Activated CD4-positive, alpha-beta T cell treated with anti-CD3 and anti-CD28 coated beads for 36 hours (primary cell): Measurements from ENCODE around the gene ANHX. TPM values are rescaled to one million over a fixed set of nuclear protein-coding genes. Genes with fewer than 3 reads are reported as not detected.
"Not testable (repeated sequence)": the region's sequence is repeated elsewhere in the genome, so short reads cannot be mapped to it uniquely, and the experiment has no call there.

ENCODE experiments used
- ATAC-seq: fragments of 200-7000 bp; cut with Tn5 transposase; one replicate; pipeline ENCODE4 v1.10.0; 2021; ENCODE audit warnings: mild to moderate bottlenecking, moderate library complexity
- CTCF ChIA-PET: fragments of 350-600 bp; sonication (Branson Sonifier 250); formaldehyde crosslinking; loops from one replicate; lab custom pipeline; 2021; ENCODE audit warnings: antibody characterized with exemption; lab: Charles Lee
- POLR2A ChIA-PET: fragments of 350-600 bp; sonication (Branson Sonifier 250); formaldehyde crosslinking; loops from one replicate; lab custom pipeline; 2021; ENCODE audit warnings: antibody characterized with exemption, inconsistent platforms; lab: Charles Lee
- DNase-seq: peaks from one replicate; pipeline ENCODE4 v3.0.0-alpha.2; 2020
- H3K27ac Mint-ChIP-seq: one replicate; pipeline ENCODE4 v1.8.0; 2021; ENCODE audit warnings: mixed read lengths
- H3K27me3 Mint-ChIP-seq: one replicate; pipeline ENCODE4 v1.8.0; 2021; ENCODE audit warnings: mixed read lengths
- H3K36me3 Mint-ChIP-seq: one replicate; pipeline ENCODE4 v1.8.0; 2021; ENCODE audit warnings: low read depth, mixed read lengths
- H3K4me1 Mint-ChIP-seq: one replicate; pipeline ENCODE4 v1.8.0; 2021; ENCODE audit warnings: mixed read lengths
- H3K4me3 Mint-ChIP-seq: one replicate; pipeline ENCODE4 v1.8.0; 2021; ENCODE audit warnings: mild to moderate bottlenecking, moderate library complexity, mixed read lengths
- H3K9me3 Mint-ChIP-seq: one replicate; pipeline ENCODE4 v1.8.0; 2021; ENCODE audit warnings: low read depth, mixed read lengths
- intact Hi-C, 2 experiments: fragments of 100-400 bp; cut with DNase I in 1 of 2; cut with micrococcal nuclease in 1 of 2; formaldehyde crosslinking; loops; one replicate each; pipeline versions ENCODE4 v1.14.2 to v1.15.1; 2022 to 2024; cut with DNase I, micrococcal nuclease
- total RNA-seq, 2 experiments: library from RNA; stranded (reverse); gene quantifications; one replicate each; pipeline ENCODE4 v1.2.3, GENCODE V29; 2021

ANHX gene
- total RNA-seq, result not detected

DNA sequence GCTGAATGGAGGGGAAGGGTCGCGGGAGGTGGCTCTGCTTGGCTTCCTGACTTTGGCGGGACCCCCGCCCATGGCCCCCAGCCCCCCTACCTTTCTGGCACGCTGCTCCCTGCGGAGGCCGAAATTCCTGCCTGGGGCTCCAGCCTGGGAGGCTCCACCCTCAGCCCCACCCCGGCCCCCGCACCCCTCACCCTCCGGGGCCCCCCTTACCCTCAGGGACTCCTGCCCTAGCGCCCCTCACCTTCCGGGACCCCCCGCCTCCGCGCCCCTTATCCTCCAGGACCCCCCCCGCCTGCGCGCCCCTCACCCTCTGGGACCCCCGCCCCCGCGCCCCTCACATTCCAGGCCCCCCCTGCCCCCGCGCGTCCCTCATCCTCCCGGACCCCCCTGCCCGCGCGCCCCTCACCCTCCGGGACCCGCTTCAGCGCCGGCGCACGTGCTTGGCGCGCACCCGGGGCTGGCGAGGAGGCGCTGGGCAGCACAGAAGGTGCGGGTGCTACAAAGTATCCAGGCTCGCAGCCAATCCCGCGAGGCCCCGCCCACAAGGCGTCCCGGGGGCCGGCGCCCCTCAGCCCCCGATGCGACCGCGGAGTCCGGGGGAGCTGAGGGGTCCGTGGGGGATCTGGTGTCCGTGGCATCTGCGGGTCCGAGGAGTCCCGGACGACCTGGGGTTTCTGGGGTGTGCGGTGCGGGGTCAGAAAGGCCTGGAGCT is at the start of gene ANHX:
ANHX (minus strand) TSS at position 477 of the 712 bp plus-strand sequence. CDS start 1,521 bp downstream, outside the sequence.
- ChIA-PET POLR2A (no interaction called here), CTCF (no interaction called here)
- H3K4me1 Mint-ChIP-seq, result no peaks in the 10 kb centered on the region
- peaks cover 15% of the 10 kb centered on the region for H3K9me3 Mint-ChIP-seq
- ATAC-seq (no peak), DNase-seq (no peak)
- no peaks in the 10 kb centered on the region for H3K36me3 Mint-ChIP-seq
- intact Hi-C loops, result no loop called here
- H3K27me3 Mint-ChIP-seq, result no peaks in the 10 kb centered on the region
- no peak within 1 kb of the TSS for H3K27ac Mint-ChIP-seq
- H3K4me3 Mint-ChIP-seq, result no peak within 1 kb of the TSS

DNA sequence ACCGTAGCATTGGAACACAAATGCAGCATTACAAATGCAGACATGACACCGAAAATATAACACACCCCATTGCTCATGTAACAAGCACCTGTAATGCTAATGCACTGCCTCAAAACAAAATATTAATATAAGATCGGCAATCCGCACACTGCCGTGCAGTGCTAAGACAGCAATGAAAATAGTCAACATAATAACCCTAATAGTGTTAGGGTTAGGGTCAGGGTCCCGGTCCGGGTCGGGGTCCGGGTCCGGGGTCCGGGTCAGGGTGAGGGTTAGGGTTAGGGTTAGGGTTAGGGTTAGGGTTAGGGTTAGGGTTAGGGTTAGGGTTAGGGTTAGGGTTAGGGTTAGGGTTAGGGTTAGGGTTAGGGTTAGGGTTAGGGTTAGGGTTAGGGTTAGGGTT is 29.0 kb upstream of the ANHX start:
- intact Hi-C loops, H3K27me3 Mint-ChIP-seq, POLR2A ChIA-PET, DNase-seq, ATAC-seq, H3K4me3 Mint-ChIP-seq, H3K9me3 Mint-ChIP-seq, CTCF ChIA-PET, H3K4me1 Mint-ChIP-seq, H3K27ac Mint-ChIP-seq, H3K36me3 Mint-ChIP-seq: not testable (repeated sequence)

DNA sequence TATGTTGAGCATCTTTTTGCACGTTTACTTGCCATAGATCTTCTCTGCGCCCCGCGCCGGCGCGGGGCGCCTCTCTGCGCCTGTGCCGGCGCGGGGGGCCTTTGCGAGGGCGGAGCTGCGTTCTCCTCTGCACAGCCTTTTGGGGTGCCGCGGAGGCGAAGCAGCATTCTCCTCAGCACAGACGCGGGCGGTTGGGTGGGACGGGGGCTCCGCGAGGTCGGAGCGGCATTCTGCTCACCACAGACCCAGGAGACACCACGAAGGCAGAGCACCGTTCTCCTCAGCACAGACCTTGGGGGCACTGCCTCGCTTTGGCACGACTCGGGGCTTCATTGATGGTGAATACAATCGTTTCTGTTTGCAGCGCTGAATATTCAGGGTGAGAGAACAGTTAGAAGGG is 28.5 kb upstream of the ANHX start:
- Mint-ChIP-seq H3K27ac (no peak overlapping the region), H3K9me3 (peaks cover 3% of the 10 kb centered on the region), H3K4me3 (no peak overlapping the region), H3K36me3 (no peaks in the 10 kb centered on the region), H3K4me1 (no peaks in the 10 kb centered on the region), H3K27me3 (no peaks in the 10 kb centered on the region)
- intact Hi-C loops, result no loop called here
- ChIA-PET POLR2A (no interaction called here), CTCF (no interaction called here)
- DNase-seq (no peak), ATAC-seq (no peak)

DNA sequence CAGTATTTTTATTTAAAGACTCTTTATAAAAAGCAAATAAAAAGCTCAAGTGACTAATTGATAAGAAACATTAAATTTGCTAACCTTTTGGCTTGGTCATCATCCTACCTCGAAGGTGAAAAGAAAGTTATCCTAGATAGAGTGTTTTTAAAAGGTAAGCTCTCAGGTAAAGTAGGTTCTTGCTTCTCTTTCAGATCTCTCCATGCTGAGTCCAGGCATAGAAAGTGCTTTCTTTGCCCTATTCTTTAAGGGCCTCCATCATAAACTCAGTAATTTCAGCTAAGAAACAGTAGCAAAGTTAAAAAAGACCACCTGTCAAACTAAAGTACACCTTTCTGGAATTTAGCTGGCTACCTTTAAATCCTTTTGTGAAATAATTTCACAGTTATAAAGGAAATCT is 20.6 kb upstream of the ANHX start:
- no peak overlapping the region for H3K4me3 Mint-ChIP-seq
- peaks cover 2% of the 10 kb centered on the region for H3K36me3 Mint-ChIP-seq
- intact Hi-C loops, result no loop called here
- H3K27ac Mint-ChIP-seq, result no peak overlapping the region
- ChIA-PET POLR2A (no interaction called here), CTCF (no interaction called here)
- DNase-seq, result no peak
- no peaks in the 10 kb centered on the region for H3K4me1 Mint-ChIP-seq
- ATAC-seq, result no peak
- H3K9me3 Mint-ChIP-seq, result peaks cover 19% of the 10 kb centered on the region
- peaks cover 3% of the 10 kb centered on the region for H3K27me3 Mint-ChIP-seq

DNA sequence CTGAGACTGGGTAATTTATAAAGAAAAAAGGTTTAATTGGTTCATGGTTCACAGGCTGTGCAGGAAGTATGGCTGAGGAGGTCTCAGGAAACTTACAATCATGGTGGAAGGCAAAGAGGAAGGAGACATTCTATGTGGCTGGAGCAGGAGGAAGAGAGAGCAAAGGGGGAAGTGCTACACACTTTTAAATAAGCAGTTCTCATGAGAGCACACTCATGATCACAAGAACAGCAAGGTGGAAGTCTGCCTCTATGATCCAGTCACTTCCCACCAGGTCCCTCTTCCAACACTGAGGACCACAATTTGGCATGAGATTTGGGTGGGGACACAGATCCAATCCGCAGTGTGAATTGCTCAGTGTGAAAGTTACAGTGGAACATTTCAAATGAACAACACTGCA is 20.2 kb upstream of the ANHX start:
- H3K27ac Mint-ChIP-seq, POLR2A ChIA-PET, H3K4me3 Mint-ChIP-seq, H3K36me3 Mint-ChIP-seq, H3K4me1 Mint-ChIP-seq, intact Hi-C loops, ATAC-seq, DNase-seq, CTCF ChIA-PET, H3K27me3 Mint-ChIP-seq: not testable (repeated sequence)
- H3K9me3 Mint-ChIP-seq, result peaks cover 19% of the 10 kb centered on the region

DNA sequence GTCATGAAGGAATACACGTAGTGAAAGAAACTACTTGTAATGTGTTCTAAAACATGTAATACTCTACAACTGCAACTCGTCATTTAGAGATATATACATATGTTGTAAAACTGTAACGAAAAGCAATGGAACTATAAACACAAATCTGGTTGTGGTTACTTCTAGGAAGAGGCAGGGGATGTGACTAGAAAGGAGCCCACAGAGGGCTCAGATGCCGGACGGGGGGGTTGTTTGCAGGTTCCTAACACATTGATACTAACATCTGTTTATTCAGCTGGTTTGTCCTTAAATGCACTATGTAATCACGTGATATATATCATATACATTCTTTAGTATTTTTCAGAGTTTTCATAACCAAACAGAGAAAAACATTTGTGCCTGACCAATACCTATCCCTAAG is 16.1 kb upstream of the ANHX start:
- Mint-ChIP-seq H3K36me3 (peaks cover 2% of the 10 kb centered on the region), H3K27me3 (peaks cover 3% of the 10 kb centered on the region), H3K9me3 (peaks cover 23% of the 10 kb centered on the region), H3K27ac (no peak overlapping the region), H3K4me1 (no peaks in the 10 kb centered on the region), H3K4me3 (no peak overlapping the region)
- DNase-seq (no peak), ATAC-seq (no peak)
- intact Hi-C loops, result no loop called here
- CTCF ChIA-PET, result interaction anchor here (0.6 kb wide), 2 partner anchors 138 to 214 kb away, joined by 3 read pairs; no protein-coding TSS in a partner anchor
- POLR2A ChIA-PET, result no interaction called here

DNA sequence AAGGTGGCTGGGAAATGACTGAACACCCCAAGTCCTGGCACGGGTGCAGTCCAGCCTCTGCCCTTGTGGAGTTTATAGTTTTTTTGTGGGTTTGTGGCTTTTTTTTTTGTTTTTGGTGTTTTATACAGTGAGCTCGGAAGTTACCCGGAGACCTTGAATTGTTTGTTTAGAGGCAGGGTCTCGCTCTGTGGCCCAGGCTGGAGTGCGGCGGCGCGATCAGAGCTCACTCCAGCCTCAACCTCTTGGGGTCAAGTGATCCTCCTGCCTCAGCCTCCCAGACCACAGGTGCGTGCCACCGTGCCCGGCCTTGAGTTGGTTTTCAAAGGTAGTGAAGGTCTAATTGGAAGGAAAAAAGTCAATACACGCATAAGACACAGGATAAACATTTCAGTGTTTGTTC is 879 bp upstream of the ANHX start:
- no peak for DNase-seq
- CTCF ChIA-PET, result no interaction called here

DNA sequence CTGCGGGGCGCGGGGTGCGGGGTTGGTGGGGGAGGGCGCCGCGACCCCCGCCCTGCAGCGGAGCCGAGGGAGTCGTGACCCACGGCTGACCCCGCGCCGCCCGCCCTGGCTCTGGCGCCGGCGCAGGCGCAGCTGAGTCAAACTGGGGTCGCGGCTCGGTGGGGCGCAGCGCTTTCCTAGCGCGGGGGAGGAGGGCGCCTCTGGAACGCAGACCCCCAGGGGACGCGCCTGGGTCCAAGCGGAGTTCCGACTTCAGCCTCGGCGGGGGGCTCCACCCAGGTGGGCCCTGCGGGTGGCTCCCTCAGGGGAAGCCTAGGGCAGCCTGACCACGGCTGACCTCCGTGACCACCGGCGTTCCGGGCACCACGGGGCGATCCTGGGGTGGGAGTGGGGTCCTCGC is 467 bp upstream of the ANHX start:
- no peaks in the 10 kb centered on the region for H3K36me3 Mint-ChIP-seq
- H3K27ac Mint-ChIP-seq, result no peak overlapping the region
- ATAC-seq (no peak), DNase-seq (no peak)
- intact Hi-C loops, result no loop called here
- H3K27me3 Mint-ChIP-seq, result peaks cover under 1% of the 10 kb centered on the region
- peaks cover 17% of the 10 kb centered on the region for H3K9me3 Mint-ChIP-seq
- no peak overlapping the region for H3K4me3 Mint-ChIP-seq
- H3K4me1 Mint-ChIP-seq, result no peaks in the 10 kb centered on the region
- ChIA-PET CTCF (no interaction called here), POLR2A (no interaction called here)

More for the DNA sequence above, 879 bp upstream of the ANHX start:
- H3K4me3 Mint-ChIP-seq, result no peak overlapping the region
- H3K27me3 Mint-ChIP-seq, result peaks cover 5% of the 10 kb centered on the region
- POLR2A ChIA-PET, result no interaction called here
- no peaks in the 10 kb centered on the region for H3K4me1 Mint-ChIP-seq
- no peaks in the 10 kb centered on the region for H3K36me3 Mint-ChIP-seq
- ATAC-seq, result no peak
- no peak overlapping the region for H3K27ac Mint-ChIP-seq
- intact Hi-C loops, result no loop called here
- peaks cover 20% of the 10 kb centered on the region for H3K9me3 Mint-ChIP-seq

DNA sequence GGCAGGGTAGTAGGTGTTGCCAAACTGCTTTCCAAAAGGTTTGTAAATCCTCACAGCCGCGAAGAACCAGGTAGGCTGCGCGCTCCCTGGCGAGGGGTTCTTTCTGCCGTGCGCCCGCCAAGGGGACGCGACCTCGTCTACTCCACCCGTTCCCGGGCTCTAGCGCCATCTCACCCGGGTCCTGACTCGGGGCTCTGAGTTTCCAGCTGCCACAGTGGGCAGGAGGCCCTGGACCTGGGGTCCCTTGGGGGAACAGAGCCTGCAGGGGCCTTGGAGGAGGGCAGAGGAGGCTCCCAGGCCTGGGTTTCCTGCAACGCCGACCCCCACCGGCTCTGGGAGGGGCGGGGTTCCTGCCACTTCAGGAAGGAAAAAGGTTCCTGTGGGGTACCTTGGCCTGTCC is 706 bp downstream of the ANHX start:
- H3K4me3 Mint-ChIP-seq, result no peak overlapping the region
- no peak for ATAC-seq
- H3K4me1 Mint-ChIP-seq, result no peaks in the 10 kb centered on the region
- ChIA-PET CTCF (no interaction called here), POLR2A (no interaction called here)
- H3K27ac Mint-ChIP-seq, result no peak overlapping the region
- no peaks in the 10 kb centered on the region for H3K36me3 Mint-ChIP-seq
- intact Hi-C loops, result no loop called here
- no peaks in the 10 kb centered on the region for H3K27me3 Mint-ChIP-seq
- H3K9me3 Mint-ChIP-seq, result peaks cover 17% of the 10 kb centered on the region
- no peak for DNase-seq

DNA sequence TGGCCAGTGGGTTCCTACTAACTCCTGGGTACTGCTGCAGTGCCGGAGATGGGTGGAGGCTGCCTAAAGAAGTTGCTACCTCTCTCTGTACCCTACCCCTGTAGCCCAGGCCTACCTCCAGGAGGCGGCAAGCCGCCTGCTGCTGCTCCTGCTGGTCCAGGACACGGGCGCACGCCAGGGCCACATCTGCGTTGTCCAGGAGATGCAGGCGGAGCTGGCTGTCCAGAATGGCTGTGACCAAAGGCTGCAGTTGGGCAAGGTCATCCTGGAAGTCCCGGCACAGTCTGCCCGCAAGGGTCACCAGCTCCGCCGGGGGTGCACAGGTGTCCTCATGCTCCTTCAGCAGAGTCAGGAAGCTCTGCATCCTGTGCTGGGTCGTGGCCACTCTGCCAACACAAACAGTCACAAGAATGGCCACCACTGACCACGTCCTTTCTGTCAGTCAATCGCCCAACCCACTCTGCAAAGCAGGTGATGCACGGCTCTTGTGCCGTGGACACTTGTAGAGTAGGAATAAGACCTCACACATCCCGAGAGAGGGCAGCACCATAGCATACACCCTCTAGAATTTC is 1.6 kb downstream of the ANHX start:
- H3K36me3 Mint-ChIP-seq, result no peaks in the 10 kb centered on the region
- H3K27me3 Mint-ChIP-seq, result no peaks in the 10 kb centered on the region
- no peaks in the 10 kb centered on the region for H3K4me1 Mint-ChIP-seq
- POLR2A ChIA-PET, result no interaction called here
- DNase-seq (no peak), ATAC-seq (no peak)
- CTCF ChIA-PET, result no interaction called here
- no peak overlapping the region for H3K4me3 Mint-ChIP-seq
- peaks cover 13% of the 10 kb centered on the region for H3K9me3 Mint-ChIP-seq
- H3K27ac Mint-ChIP-seq, result no peak overlapping the region
- intact Hi-C loops, result no loop called here

DNA sequence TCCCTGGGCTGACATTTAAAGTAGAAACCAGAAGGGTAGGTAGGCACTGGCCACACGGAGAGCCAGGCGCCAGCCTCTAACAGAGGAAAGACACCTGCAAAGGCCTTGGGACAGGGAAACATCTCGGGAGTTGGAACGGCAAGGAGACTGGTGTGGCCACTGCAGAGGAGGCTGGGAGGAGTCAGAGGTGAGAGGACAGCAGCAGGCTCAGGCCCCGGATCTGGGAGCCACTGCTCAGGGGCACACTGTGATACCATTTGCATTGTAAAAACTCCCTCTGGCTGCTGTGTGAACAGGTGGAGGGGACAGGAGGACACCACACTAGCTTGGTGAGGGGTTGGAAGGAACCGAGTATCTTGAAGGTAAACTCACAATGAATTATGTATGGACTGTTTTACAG is 2.7 kb downstream of the ANHX start:
- Mint-ChIP-seq H3K27ac (no peak overlapping the region), H3K9me3 (peaks cover 13% of the 10 kb centered on the region), H3K36me3 (no peaks in the 10 kb centered on the region), H3K4me3 (no peak overlapping the region), H3K4me1 (no peaks in the 10 kb centered on the region), H3K27me3 (no peaks in the 10 kb centered on the region)
- DNase-seq, result no peak
- ChIA-PET CTCF (no interaction called here), POLR2A (no interaction called here)
- intact Hi-C loops, result no loop called here
- ATAC-seq, result no peak

DNA sequence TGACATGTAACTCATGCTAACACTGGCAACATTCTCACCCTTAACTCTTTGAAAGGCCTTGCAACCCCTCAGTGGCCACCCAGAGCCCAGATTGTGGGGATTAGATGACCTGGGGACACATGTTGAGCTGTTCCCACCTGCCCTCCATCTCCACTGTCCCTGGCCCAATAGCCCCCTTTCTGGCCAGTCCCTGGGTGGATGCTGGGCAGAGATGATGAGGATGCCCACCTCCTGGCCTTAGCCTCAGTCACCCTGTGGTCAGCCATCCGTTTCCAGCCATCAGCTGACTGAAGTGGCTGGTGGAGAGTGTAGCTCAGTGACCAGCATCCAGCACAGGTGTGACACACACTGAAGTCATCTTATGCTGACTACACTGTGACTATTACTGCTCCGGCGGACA is 4.7 kb downstream of the ANHX start:
- Mint-ChIP-seq H3K27me3 (no peaks in the 10 kb centered on the region), H3K36me3 (no peaks in the 10 kb centered on the region), H3K9me3 (peaks cover 11% of the 10 kb centered on the region), H3K4me3 (no peak overlapping the region), H3K27ac (no peak overlapping the region), H3K4me1 (no peaks in the 10 kb centered on the region)
- intact Hi-C loops, result no loop called here
- POLR2A ChIA-PET, result no interaction called here
- CTCF ChIA-PET, result no interaction called here
- no peak for ATAC-seq
- DNase-seq, result no peak
